HepG2 (cell line): ENCODE measurements around the gene RSAD1. TPM values are rescaled to one million over a fixed set of nuclear protein-coding genes. Genes with fewer than 3 reads are reported as not detected.

Experiments used
- ATAC-seq: fragments of 200-7000 bp; cut with Tn5 transposase; 3 replicates; pipeline ENCODE4 v1.9.1; 2020; ENCODE audit warnings: mild to moderate bottlenecking, moderate library complexity
- BruUV-seq: library from RNA; stranded (reverse); fragments of 400-500 nt; replicated peaks from 2 replicates; lab custom pipeline; 2021; lab: Mats Ljungman, UMichigan
- CTCF ChIA-PET: fragments of 300-600 bp; formaldehyde crosslinking; extraction: SDS; loops from one replicate; lab custom pipeline; 2021; ENCODE audit warnings: low total read pairs, inconsistent platforms, low intra/inter-chr PET ratio; lab: Yijun Ruan, JAX
- POLR2A ChIA-PET: fragments of 350-600 bp; sonication (Branson Sonifier 250); formaldehyde crosslinking; loops from one replicate; lab custom pipeline; 2020; ENCODE audit warnings: antibody characterized with exemption, inconsistent platforms; lab: Yijun Ruan, JAX
- DNase-seq: peaks from one replicate; pipeline ENCODE4 v3.0.0-alpha.2; 2015; ENCODE audit warnings: low spot score
- FAIRE-seq: peaks from 3 replicates; lab custom pipeline; 2011; peaks lifted over from hg19 to GRCh38; lab: Jason Lieb, UNC
- H2AFZ ChIP-seq: one replicate; pipeline ENCODE4 v1.6.1; 2011; ENCODE audit warnings: low read length, inconsistent platforms
- H3K27ac ChIP-seq: fragments of 300-600 bp; 3 replicates; pipeline ENCODE4 v1.8.0; 2011; ENCODE audit warnings: mixed run types, mild to moderate bottlenecking, mixed read lengths, low read length, inconsistent platforms; ENCODE audit not compliant: insufficient read depth; ENCODE audit errors: extremely low read length
- H3K27me3 ChIP-seq, 2 experiments: fragments of 200-600 bp in 1 of 2; 2 replicates in 1 of 2; 3 replicates in 1 of 2; pipeline versions ENCODE4 v1.6.0 to v1.8.0; 2011; ENCODE audit warnings: low read length in 2 of 2, mild to moderate bottlenecking in 2 of 2, moderate library complexity in 2 of 2, inconsistent platforms in 1 of 2; ENCODE audit not compliant: insufficient read depth in 2 of 2, control insufficient read depth in 1 of 2
- H3K36me3 ChIP-seq, 2 experiments: fragments of 200-600 bp in 1 of 2; replicated peaks in 1 of 2; 2 replicates in 1 of 2; 3 replicates in 1 of 2; pipeline versions ENCODE4 v1.5.1 to v1.8.0; 2011; ENCODE audit warnings: low read length in 2 of 2, inconsistent platforms in 1 of 2; ENCODE audit not compliant: insufficient read depth in 2 of 2, control insufficient read depth in 1 of 2
- H3K4me1 ChIP-seq: 2 replicates; pipeline ENCODE4 v1.5.1; 2012; ENCODE audit warnings: low read length, inconsistent platforms; ENCODE audit not compliant: insufficient read depth
- H3K4me2 ChIP-seq: 2 replicates; pipeline ENCODE4 v1.6.0; 2011; ENCODE audit warnings: low read depth, low read length, inconsistent platforms
- H3K4me3 ChIP-seq, 3 experiments: fragments of 200-600 bp in 1 of 3; sonication (generic), shearing (Covaris generic) in 1 of 3; replicated peaks in 1 of 3; 2 replicates each; pipeline ENCODE4 v1.5.1; 2011 to 2016; ENCODE audit warnings: low read length in 3 of 3, inconsistent platforms in 2 of 3, low read depth in 2 of 3, mild to moderate bottlenecking in 2 of 3, control low read depth in 1 of 3, mixed read lengths in 1 of 3; ENCODE audit not compliant: insufficient read depth in 1 of 3
- H3K79me2 ChIP-seq: one replicate; pipeline ENCODE4 v1.6.1; 2011; ENCODE audit warnings: low read length, inconsistent platforms; ENCODE audit not compliant: insufficient read depth
- H3K9ac ChIP-seq: 2 replicates; pipeline ENCODE4 v1.6.0; 2011; ENCODE audit warnings: mild to moderate bottlenecking, low read depth, low read length, inconsistent platforms; ENCODE audit not compliant: insufficient read depth
- H3K9me3 ChIP-seq: 2 replicates; pipeline ENCODE4 v1.5.1; 2012; ENCODE audit warnings: mild to moderate bottlenecking, low read length
- H4K20me1 ChIP-seq: 2 replicates; pipeline ENCODE4 v1.6.0; 2011; ENCODE audit warnings: inconsistent platforms, mild to moderate bottlenecking, low read length, moderate library complexity; ENCODE audit not compliant: insufficient read depth
- ARID4A ChIP-seq: sonication (generic); formaldehyde crosslinking; IDR thresholded peaks from 2 replicates; pipeline ENCODE4 v1.5.0; 2020; ENCODE audit warnings: mild to moderate bottlenecking, missing genetic modification reagents, borderline replicate concordance
- ETV5 ChIP-seq: IDR thresholded peaks from 2 replicates; pipeline ENCODE4 v1.6.1; 2018; ENCODE audit warnings: missing biosample characterization, missing genetic modification reagents, inconsistent platforms, borderline replicate concordance
- IRF2 ChIP-seq: IDR thresholded peaks from 2 replicates; pipeline ENCODE4 v1.6.1; 2018; ENCODE audit warnings: missing genetic modification reagents, missing compliant biosample characterization
- MAFG ChIP-seq: sonication (generic); formaldehyde crosslinking; IDR thresholded peaks from 2 replicates; pipeline ENCODE4 v1.5.1; 2020; ENCODE audit warnings: mild to moderate bottlenecking, missing genetic modification reagents
- PHF5A ChIP-seq: IDR thresholded peaks from one replicate; pipeline ENCODE4 v1.6.1; 2018; ENCODE audit warnings: low read depth, missing genetic modification reagents; ENCODE audit not compliant: unreplicated experiment
- PRPF4 ChIP-seq: fragments of 200-400 bp; formaldehyde crosslinking; IDR thresholded peaks from 2 replicates; pipeline ENCODE4 v1.6.1; 2016; ENCODE audit warnings: low read length, low read depth; ENCODE audit not compliant: poor library complexity, severe bottlenecking
- PTBP1 ChIP-seq: fragments of 200-400 bp; formaldehyde crosslinking; IDR thresholded peaks from 2 replicates; pipeline ENCODE4 v1.6.1; 2018; ENCODE audit warnings: low read length, low read depth; ENCODE audit not compliant: poor library complexity, severe bottlenecking
- ZNF354B ChIP-seq: sonication (generic); formaldehyde crosslinking; IDR thresholded peaks from 2 replicates; pipeline ENCODE4 v1.8.0; 2022; ENCODE audit warnings: mild to moderate bottlenecking, missing genetic modification reagents
- ZNF441 ChIP-seq: sonication (generic); formaldehyde crosslinking; IDR thresholded peaks from 2 replicates; pipeline ENCODE4 v1.7.0; 2021; ENCODE audit warnings: missing genetic modification reagents, borderline replicate concordance
- ZNF543 ChIP-seq: sonication (generic); formaldehyde crosslinking; IDR thresholded peaks from 2 replicates; pipeline ENCODE4 v1.4.0; 2020; ENCODE audit warnings: mild to moderate bottlenecking, missing genetic modification reagents
- ZNF709 ChIP-seq: sonication (generic); formaldehyde crosslinking; IDR thresholded peaks from 2 replicates; pipeline ENCODE4 v1.5.0; 2020; ENCODE audit warnings: mild to moderate bottlenecking, missing genetic modification reagents
- ZSCAN31 ChIP-seq: sonication (generic); formaldehyde crosslinking; IDR thresholded peaks from 2 replicates; pipeline ENCODE4 v1.5.0; 2020; ENCODE audit warnings: low read depth, mild to moderate bottlenecking, missing genetic modification reagents
- WGBS: methylation state at CpG from one replicate; pipeline ENCODE4 v1.1.6; 2017; ENCODE audit warnings: low lambda C conversion rate; 5-methylcytosine and 5-hydroxymethylcytosine counted together
- in situ Hi-C: cut with HindIII; loops from 2 replicates; pipeline ENCODE4 v1.10.0; 2017; ENCODE audit warnings: low pct_unique_long_range_greater_than_20kb; ENCODE audit not compliant: extremely low pct_ligation_motif_present
- intact Hi-C: fragments of 100-400 bp; cut with micrococcal nuclease; formaldehyde crosslinking; loops from one replicate; pipeline ENCODE4 v1.10.0; 2022; ENCODE audit not compliant: unreplicated experiment
- polyA plus RNA-seq, 8 experiments: library from polyadenylated mRNA; depleted of rRNA in 3 of 8; stranded (reverse) in 7 of 8; unstranded in 1 of 8; fragments of >200 nt; fragmentation: Illumina TruSeq in 4 of 8; extraction: Trizol in 4 of 8; gene quantifications; 2 replicates each; pipeline versions ENCODE4 v1.2.1 to v1.2.3, GENCODE V29; 2011 to 2016; ENCODE audit warnings: low read depth in 4 of 8, missing spikeins in 1 of 8, mixed read lengths in 1 of 8; ENCODE audit not compliant: insufficient read depth in 1 of 8
- total RNA-seq, 5 experiments: library from RNA; depleted of rRNA; stranded (reverse); fragments of >200 nt; fragmentation: Illumina TruSeq; extraction: Trizol; gene quantifications; 2 replicates each; pipeline ENCODE4 v1.2.3, GENCODE V29; 2016; ENCODE audit warnings: low read depth in 1 of 5
- TF ChIP-seq, protein P1 (sequence below): sonication (generic); formaldehyde crosslinking; IDR thresholded peaks from 2 replicates; pipeline ENCODE4 v1.9.0; 2021; ENCODE audit warnings: missing genetic modification reagents, borderline replicate concordance
- TF ChIP-seq, protein P2 (sequence below): sonication (generic); formaldehyde crosslinking; IDR thresholded peaks from 2 replicates; pipeline ENCODE4 v1.4.0; 2020; ENCODE audit warnings: missing genetic modification reagents, borderline replicate concordance
- TF ChIP-seq, protein P3 (sequence below): sonication (generic); formaldehyde crosslinking; IDR thresholded peaks from 2 replicates; pipeline ENCODE4 v1.5.1; 2020; ENCODE audit warnings: missing genetic modification reagents, mild to moderate bottlenecking, borderline replicate concordance

The RSAD1 gene
- total and polyA plus RNA-seq, 2 of the 13 experiments (the other 11 are each of a cell fraction or from before 2014, with no cell fraction given), result 22.7 to 27.7 TPM

DNA sequence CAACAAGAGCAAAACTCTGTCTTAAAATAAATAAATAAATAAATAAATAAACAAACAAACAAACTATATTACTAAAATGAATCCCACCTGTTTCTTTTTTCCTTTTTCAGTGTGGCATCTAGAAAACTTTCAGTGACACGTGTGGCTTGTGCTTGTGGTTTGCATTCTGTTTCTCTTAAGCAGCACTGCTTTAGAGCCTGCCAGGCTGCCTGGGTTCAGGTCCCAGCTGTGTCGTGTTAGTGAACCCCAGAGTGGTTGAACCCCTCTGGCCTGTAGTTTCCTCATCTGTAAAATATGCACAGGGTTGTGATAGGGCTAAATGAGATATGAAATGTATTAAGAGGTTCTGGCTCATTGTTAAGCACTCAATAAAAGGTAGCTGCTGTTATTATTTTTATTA is 41.8 kb downstream of the RSAD1 start:
- Histone ChIP-seq H3K9ac (no peak overlapping the region), H3K9me3 (no peaks in the 10 kb centered on the region), H3K4me1 (peaks cover 44% of the 10 kb centered on the region), H3K79me2 (no peaks in the 10 kb centered on the region), H2AFZ (no peak overlapping the region), H3K27me3 (no peaks in the 10 kb centered on the region), H3K36me3 (no peaks in the 10 kb centered on the region), H3K4me2 (no peak overlapping the region), H4K20me1 (no peaks in the 10 kb centered on the region), H3K27ac (no peak overlapping the region), H3K4me3 (no peak overlapping the region)
- ChIA-PET CTCF (no interaction called here), POLR2A (interaction anchor here (2.1 kb wide), 1 partner anchor 15 kb away, joined by 13 read pairs; no protein-coding TSS in a partner anchor)
- in situ Hi-C loops (no loop called here), intact Hi-C loops (no loop called here)
- BruUV-seq, result no TSS peak
- ATAC-seq (no peak), DNase-seq (no peak), FAIRE-seq (no peak)
- 58% methylated on average over 2 of the region's 2 CpGs for WGBS
- TF ChIP-seq PRPF4 (no peak), ZNF709 (CRISPR knock-in tag) (no peak), MAFG (no peak), PTBP1 (no peak), PHF5A (CRISPR knock-in tag) (no peak), ZNF543 (no peak), ZNF354B (CRISPR knock-in tag) (no peak), ARID4A (no peak), ETV5 (CRISPR knock-in tag) (no peak), ZNF441 (CRISPR knock-in tag) (no peak), IRF2 (CRISPR knock-in tag) (no peak), ZSCAN31 (CRISPR knock-in tag) (no peak)
- TF ChIP-seq, protein P1, sequence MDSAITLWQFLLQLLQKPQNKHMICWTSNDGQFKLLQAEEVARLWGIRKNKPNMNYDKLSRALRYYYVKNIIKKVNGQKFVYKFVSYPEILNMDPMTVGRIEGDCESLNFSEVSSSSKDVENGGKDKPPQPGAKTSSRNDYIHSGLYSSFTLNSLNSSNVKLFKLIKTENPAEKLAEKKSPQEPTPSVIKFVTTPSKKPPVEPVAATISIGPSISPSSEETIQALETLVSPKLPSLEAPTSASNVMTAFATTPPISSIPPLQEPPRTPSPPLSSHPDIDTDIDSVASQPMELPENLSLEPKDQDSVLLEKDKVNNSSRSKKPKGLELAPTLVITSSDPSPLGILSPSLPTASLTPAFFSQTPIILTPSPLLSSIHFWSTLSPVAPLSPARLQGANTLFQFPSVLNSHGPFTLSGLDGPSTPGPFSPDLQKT (CRISPR knock-in tag), result no peak
- TF ChIP-seq, protein P2, sequence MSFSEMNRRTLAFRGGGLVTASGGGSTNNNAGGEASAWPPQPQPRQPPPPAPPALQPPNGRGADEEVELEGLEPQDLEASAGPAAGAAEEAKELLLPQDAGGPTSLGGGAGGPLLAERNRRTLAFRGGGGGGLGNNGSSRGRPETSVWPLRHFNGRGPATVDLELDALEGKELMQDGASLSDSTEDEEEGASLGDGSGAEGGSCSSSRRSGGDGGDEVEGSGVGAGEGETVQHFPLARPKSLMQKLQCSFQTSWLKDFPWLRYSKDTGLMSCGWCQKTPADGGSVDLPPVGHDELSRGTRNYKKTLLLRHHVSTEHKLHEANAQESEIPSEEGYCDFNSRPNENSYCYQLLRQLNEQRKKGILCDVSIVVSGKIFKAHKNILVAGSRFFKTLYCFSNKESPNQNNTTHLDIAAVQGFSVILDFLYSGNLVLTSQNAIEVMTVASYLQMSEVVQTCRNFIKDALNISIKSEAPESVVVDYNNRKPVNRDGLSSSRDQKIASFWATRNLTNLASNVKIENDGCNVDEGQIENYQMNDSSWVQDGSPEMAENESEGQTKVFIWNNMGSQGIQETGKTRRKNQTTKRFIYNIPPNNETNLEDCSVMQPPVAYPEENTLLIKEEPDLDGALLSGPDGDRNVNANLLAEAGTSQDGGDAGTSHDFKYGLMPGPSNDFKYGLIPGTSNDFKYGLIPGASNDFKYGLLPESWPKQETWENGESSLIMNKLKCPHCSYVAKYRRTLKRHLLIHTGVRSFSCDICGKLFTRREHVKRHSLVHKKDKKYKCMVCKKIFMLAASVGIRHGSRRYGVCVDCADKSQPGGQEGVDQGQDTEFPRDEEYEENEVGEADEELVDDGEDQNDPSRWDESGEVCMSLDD, result no peak
- TF ChIP-seq, protein P3, sequence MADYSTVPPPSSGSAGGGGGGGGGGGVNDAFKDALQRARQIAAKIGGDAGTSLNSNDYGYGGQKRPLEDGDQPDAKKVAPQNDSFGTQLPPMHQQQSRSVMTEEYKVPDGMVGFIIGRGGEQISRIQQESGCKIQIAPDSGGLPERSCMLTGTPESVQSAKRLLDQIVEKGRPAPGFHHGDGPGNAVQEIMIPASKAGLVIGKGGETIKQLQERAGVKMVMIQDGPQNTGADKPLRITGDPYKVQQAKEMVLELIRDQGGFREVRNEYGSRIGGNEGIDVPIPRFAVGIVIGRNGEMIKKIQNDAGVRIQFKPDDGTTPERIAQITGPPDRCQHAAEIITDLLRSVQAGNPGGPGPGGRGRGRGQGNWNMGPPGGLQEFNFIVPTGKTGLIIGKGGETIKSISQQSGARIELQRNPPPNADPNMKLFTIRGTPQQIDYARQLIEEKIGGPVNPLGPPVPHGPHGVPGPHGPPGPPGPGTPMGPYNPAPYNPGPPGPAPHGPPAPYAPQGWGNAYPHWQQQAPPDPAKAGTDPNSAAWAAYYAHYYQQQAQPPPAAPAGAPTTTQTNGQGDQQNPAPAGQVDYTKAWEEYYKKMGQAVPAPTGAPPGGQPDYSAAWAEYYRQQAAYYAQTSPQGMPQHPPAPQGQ (CRISPR knock-in tag), result no peak
